Amniotic epithelial cell (primary cell): ENCODE data around the gene C10orf95.

Experiments
- DNase-seq: peaks from one replicate; pipeline ENCODE4 v3.0.0-alpha.2; 2010; ENCODE audit warnings: low read depth

Gene C10orf95

GRCh38 chr10:102416283-102416682, 35.1 kb downstream of the C10orf95 start:
- DNase-seq = no peak

- DNase-seq = no peak
Observed at GRCh38 chr10:102414749-102415148, 36.6 kb downstream of the C10orf95 start.

- no peak for DNase-seq
Observed at GRCh38 chr10:102413806-102414561, 37.4 kb downstream of the C10orf95 start.

- DNase-seq = no peak
Observed at GRCh38 chr10:102413053-102413705, 38.2 kb downstream of the C10orf95 start.

GRCh38 chr10:102412293-102412692, 39.0 kb downstream of the C10orf95 start:
- DNase-seq = no peak

GRCh38 chr10:102411341-102412255, 39.7 kb downstream of the C10orf95 start:
- DNase-seq = no peak

GRCh38 chr10:102410429-102411073, 40.8 kb downstream of the C10orf95 start:
- peak; percentile 40 for DNase-seq

- no peak for DNase-seq
Observed at GRCh38 chr10:102409604-102410428, 41.5 kb downstream of the C10orf95 start.

- peak; percentile 55 for DNase-seq
Observed at GRCh38 chr10:102408728-102409603, 42.4 kb downstream of the C10orf95 start.

GRCh38 chr10:102408131-102408727, 43.1 kb downstream of the C10orf95 start:
- peak; percentile 67 for DNase-seq

- DNase-seq = no peak
Observed at GRCh38 chr10:102407425-102408130, 43.8 kb downstream of the C10orf95 start.

GRCh38 chr10:102406815-102407214, 44.5 kb downstream of the C10orf95 start:
- DNase-seq = no peak

- no peak for DNase-seq
Observed at GRCh38 chr10:102405632-102406031, 45.7 kb downstream of the C10orf95 start.

GRCh38 chr10:102405108-102405571, 46.2 kb downstream of the C10orf95 start:
- DNase-seq = no peak

GRCh38 chr10:102404361-102405107, 46.8 kb downstream of the C10orf95 start:
- no peak for DNase-seq

- DNase-seq = no peak
Observed at GRCh38 chr10:102403115-102403514, 48.2 kb downstream of the C10orf95 start.

GRCh38 chr10:102402512-102402896, 48.8 kb downstream of the C10orf95 start:
- DNase-seq = no peak
